ENCODE results near the gene PCNA. TPM values are rescaled to one million over a fixed set of nuclear protein-coding genes. Genes with fewer than 3 reads are reported as not detected.

PCNA gene
- total RNA-seq, 1 donor from 2014 or later = 173 TPM

GRCh38 chr20:5143851-5144250, 24.1 kb upstream of the PCNA start:
- no peak for DNase-seq (ENCODE audit: low read depth in 2 of 2)

GRCh38 chr20:5141615-5142014, 21.9 kb upstream of the PCNA start:
- DNase-seq (ENCODE audit: low read depth in 2 of 2) = no peak

DNA sequence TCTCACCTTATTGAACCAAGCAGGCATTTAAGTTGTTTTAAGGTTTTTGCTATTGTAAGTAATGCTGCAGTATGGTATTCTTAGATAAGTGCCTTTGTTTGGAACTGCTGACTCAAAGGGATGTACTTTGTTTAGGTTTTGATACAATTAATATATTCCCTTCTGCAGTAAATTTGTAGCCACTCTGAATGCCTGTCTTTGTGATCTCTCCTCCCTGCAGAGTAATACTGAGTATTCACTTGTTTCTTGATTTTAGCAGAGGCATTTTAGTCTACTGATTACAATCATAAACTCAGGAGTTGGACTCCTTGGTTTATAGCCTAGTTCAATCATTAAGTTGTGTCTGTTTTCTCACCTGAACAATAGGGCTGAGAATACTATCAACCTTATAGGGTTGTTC, 20.4 kb upstream of the PCNA start:
- DNase-seq (ENCODE audit: low read depth in 2 of 2) = no peak

GRCh38 chr20:5136096-5136495, 16.3 kb upstream of the PCNA start:
- no peak for DNase-seq (ENCODE audit: low read depth in 2 of 2)

DNA sequence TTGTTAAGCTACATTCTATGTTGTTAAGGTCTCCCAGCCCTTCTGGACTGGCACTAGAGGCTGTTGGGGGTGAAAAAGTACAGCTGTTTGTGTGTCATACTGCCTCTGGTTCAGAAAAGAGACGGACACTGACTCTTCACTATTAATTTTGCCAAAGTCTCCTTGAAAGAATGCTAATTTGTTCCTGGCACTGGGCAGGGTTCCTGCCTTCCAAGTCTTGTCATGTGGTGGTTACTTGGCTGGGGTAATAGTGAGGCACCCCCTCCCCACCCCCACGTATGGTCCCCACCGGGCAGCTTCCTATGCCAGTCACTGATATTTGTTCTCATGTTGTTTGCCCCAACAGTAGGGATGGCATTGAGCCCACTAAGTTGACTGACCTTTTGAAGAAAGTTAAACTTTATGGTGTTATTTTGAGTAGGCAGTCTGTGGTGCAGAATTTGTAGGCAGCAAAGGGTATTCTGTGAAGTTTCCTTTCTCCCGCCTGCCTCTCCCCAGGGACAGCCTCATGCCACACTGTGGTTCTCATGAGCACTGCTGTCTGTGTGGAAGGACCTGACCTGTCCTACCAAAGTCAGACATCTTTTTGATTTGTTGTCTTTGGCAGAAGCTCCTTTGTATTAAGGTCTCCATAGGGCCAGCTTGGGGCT, 15.7 kb upstream of the PCNA start:
- DNase-seq (ENCODE audit: low read depth in 2 of 2) = no peak

DNA sequence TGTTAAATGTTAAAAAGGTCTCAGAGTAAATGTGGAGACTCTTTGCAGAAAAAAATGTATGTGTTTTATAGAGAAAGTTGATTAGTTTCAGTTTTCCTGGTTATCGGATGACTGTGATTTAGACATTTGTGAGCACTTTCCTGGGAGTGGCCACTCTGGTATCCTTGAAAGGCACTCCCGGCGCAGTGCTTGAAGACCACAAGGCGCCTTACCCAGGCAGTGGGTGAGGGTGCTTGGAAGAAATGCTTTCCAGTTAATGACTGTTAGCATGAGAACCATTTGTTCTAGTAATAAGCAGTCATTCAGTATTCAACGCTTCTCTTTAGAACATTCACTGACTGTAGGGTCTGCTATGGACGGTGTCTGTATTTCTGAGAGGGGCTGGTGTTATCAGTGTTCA, 14.2 kb upstream of the PCNA start:
- DNase-seq (ENCODE audit: low read depth in 2 of 2) = no peak

GRCh38 chr20:5131502-5131901, 11.7 kb upstream of the PCNA start:
- no peak for DNase-seq (ENCODE audit: low read depth in 2 of 2)

DNA sequence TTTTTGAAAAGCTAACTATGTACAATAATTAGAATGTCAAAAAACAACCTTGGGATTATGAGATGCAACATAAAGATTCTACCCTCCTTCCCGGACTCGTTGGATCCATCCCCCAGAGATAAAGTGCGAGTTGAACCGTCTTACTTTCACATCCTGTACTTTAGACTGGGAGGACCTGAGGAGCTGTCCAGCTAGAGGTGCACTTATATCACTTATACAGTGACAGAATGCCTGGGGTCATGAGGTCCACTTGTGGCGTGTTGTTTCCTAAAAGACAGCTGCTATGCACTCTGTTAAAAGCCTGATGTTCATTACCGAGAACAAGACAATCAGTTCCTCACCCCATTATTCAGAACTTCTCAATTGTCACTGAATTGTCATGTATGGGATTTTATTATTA, 9.1 kb upstream of the PCNA start:
- peak in 1 of 2 donors; percentile 7 for DNase-seq (ENCODE audit: low read depth in 2 of 2)

- DNase-seq (ENCODE audit: low read depth in 2 of 2) = peak in 1 of 2 donors; percentile 9
These were observed 8.2 kb upstream of the PCNA start for GRCh38 chr20:5127859-5128424.

DNA sequence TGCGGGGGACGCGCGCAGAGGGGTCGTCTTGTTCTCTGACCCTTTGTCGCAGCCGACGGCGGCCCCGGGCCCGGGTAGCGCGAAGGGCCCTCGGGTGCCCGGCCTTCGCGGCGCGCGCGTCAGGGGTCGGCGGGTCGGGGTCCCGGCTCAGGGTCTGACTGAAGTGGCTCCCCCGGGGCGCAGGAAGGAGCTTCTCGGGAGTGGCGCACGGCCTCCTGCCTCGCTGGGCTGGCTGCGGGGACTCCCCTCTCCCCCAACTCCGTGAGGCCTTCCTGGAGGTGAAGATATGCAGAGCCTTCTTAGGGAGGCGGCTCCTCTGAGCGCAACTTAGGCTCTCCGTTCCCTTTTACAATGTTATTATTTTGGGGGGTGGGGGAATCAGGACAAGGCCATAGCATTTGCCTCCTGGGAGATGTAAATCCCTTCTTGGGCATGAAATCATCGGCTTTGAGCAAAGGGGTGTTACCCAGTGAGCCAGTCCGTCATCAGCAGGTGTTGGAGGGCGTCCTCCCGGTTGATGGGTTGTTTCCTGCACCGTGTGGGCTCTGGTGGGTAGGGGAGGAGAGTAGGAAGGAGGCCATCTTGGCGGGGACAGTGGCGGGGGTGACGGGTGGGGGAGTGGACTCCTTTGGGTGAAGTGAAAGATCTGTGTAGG, 7.6 kb upstream of the PCNA start:
- peak; percentile 36 to 76 for DNase-seq (ENCODE audit: low read depth in 2 of 2)

DNA sequence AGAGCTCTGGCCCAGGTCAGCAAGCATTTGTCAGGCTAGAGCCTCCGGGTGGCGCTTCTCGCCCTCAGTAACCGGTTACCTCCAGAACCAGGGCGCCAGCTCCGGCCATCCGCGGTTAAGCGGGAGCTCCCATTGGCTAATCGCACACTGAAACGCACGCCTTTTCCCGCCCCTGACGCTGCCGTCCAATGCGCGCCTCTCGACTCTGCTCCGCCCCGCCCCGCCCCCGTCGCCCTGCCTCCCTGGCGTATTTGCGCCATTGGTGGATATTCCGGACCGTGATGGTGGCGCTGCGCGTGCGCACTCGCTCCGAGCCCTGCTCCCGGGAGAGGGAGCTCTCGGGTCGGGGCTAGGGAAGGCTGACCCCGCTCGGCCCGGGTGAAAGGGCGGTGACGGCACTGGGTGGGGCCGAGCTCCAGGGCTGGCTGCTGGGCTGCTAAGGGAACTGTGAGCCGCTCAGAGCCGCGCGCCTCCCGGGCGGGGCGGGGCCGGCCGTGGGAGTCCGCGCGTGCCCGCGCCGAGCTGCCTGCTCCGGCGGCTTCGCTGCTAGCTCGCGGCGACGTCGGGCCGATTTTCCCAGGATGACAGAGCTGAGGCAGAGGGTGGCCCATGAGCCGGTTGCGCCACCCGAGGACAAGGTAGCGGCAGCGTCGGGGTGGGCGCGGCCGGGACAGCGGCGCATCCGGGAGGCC, 6.9 kb upstream of the PCNA start, which contains the start of gene CDS2:
Gene CDS2, plus strand, starts transcription at position 497 of the 692 bp plus-strand sequence. Its CDS starts 85 bp downstream, at position 582.
- peak; percentile 96 to 99 for DNase-seq (ENCODE audit: low read depth in 2 of 2)

- no peak for DNase-seq (ENCODE audit: low read depth in 2 of 2)
These were observed 3.1 kb upstream of the PCNA start for GRCh38 chr20:5122873-5123260.

DNA sequence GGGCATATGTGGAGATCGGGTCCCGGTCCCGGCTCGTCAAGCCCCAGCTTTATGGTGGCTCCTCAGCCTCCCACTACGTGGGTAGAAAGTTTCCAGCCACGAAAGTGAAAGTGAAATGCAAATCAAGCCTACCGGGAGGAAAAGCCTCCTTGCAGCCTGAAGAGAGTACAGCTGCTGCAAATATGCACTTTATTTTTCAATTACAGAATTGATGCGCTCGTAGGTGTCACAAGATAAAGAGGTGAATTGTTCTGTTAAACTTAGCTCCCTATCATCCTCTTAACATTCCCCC, 373 bp upstream of the PCNA start:
- DNase-seq (ENCODE audit: low read depth in 2 of 2) = no peak

GRCh38 chr20:5119143-5119434, 669 bp downstream of the PCNA start:
- DNase-seq (ENCODE audit: low read depth in 2 of 2) = no peak

GRCh38 chr20:5118220-5119142, 1.3 kb downstream of the PCNA start:
- DNase-seq (ENCODE audit: low read depth in 2 of 2) = no peak

DNA sequence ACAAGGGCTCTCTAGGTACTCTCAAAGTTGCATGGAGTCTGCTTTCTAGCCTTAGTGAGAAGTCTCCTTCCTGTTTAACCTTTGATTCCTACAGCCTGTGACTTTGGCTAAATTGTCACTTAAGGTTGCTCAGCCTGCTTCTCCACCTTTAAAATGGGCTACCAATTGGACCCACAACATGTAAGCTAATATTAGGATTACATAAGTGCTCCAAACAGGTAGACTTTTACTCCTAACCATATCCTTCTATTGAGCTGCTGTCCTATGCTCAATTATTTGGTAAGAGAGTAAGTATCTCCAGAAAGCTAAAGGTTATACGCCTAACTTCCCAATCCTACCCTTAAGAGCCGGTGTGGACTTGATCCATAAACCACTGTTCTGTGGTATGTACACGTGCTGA, 2.9 kb downstream of the PCNA start:
- DNase-seq (ENCODE audit: low read depth in 2 of 2) = no peak

DNA sequence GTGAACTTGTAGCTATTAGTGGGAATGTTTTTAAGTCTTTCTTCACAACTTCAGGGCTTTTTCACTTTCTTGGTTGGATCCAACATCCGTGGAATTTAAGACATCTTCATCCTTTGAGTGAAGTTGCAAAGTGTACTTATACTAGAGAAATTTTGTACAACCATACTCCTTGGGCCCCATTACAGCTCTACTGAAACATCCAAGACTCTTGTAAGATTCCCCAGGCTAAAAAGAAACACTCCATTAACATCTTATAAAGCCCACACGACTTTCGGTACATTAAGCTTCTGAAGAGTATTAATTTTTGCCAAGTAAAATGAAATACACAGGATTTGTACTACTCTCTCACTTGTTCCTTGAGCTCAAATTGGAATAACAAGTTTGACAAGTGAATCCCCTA, 5.4 kb downstream of the PCNA start:
- DNase-seq (ENCODE audit: low read depth in 2 of 2) = no peak

GRCh38 chr20:5113615-5113986, 6.2 kb downstream of the PCNA start:
- DNase-seq (ENCODE audit: low read depth in 2 of 2) = no peak

DNA sequence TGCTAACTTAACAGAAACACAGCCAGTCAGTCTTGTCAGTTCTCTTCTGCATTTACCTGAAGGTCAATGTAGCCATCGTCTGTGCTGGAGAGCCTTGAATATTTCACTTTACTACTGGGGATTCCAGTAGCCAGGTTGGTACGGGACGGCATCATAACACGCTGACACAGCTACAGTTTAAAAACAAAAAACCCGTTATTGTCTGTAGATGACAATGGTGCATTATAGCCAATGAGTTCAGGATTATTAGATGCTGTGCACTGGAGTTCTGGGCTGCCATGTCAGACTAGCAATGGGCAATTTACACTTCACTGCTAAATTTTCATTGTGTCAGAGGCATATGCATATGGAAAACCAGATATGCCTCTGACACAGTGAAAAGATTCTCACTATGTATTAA, 10.5 kb downstream of the PCNA start:
- no peak for DNase-seq (ENCODE audit: low read depth in 2 of 2)

- DNase-seq (ENCODE audit: low read depth in 2 of 2) = no peak
These were observed 15.3 kb downstream of the PCNA start for GRCh38 chr20:5104479-5104878.

GRCh38 chr20:5100684-5101347, 18.9 kb downstream of the PCNA start:
- DNase-seq (ENCODE audit: low read depth in 2 of 2) = peak in 1 of 2 donors; percentile 64
